Measurements from ENCODE around the gene ADCY2. TPM values are rescaled to one million over a fixed set of nuclear protein-coding genes. Genes with fewer than 3 reads are reported as not detected.

Gene ADCY2
- total RNA-seq, 1 donor from 2014 or later = not detected

GRCh38 chr5:7868773-7869473 is 473.0 kb downstream of the ADCY2 start, which contains the start of the genes FASTKD3 and MTRR:
FASTKD3 (minus strand) TSS chr5:7869031; CDS start chr5:7868083, 948 bp downstream.
MTRR (plus strand) TSS chr5:7869148; CDS start chr5:7870795, 1,647 bp downstream.
- DNase-seq (ENCODE audit: low read depth) = peak; percentile 81

GRCh38 chr5:7869474-7870136 is 473.7 kb downstream of the ADCY2 start:
- DNase-seq (ENCODE audit: low read depth) = no peak

DNA sequence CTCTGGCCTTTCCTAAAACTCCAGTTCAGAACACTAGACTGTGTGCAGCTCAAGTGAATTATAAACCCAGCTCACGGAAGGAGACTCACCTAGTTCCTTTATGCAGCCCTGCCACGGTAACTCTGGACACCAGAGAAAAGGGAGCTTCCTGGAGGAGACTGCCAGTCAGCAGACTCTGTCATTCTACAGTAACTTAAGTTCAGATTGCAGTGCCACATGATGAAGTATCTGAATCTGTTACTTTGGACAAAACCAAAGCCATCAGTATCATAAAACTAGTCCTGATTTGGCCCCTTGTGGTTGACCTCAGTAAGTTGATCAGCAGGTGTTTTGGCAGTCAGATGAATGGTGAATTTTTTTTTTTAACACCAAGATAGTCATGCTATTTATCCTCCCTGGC is 475.7 kb downstream of the ADCY2 start:
- peak; percentile 34 for DNase-seq (ENCODE audit: low read depth)

DNA sequence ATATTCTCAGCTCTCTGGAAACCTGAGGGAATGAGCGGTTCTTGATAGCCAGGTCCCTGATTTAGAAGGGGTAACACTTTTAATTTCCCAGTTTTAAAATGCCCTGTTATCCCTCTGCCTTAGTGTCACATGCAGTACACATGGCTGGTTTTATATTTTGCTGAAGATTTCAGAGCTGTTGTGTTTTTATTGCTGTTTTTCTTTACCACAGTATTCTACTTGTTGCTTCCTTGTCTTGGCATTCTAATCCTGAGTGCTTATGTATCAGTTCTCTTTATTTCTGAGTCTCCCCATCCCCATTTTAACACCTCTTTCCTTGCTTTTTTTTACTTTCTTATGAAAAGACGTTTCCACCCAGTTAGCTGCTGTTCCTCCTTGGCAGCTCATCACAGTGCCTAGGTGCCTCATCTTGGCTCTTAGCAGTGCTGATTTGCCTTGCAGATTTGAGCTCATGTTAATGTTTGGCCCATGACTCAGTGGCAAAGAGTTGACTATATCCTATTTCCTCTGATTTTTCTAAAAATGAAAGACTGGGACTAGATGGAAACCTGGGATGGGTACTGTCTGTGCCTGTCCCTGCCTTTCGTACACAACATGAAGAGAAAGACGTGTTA is 476.7 kb downstream of the ADCY2 start:
- peak; percentile 77 for DNase-seq (ENCODE audit: low read depth)

DNA sequence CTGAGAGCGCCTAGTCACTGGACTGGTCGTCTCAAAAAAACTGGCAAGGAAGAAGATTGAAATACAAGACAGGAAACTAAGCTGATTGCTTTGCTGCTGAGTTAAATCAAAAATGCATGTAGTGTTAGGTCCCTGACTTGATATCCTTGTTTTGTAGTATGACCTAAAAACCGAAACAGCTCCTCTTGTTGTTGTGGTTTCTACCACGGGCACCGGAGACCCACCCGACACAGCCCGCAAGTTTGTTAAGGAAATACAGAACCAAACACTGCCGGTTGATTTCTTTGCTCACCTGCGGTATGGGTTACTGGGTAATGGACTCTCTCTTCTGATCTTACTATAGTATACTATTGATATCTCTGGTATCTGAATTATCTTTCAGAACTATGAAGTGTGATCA is 477.3 kb downstream of the ADCY2 start:
- DNase-seq (ENCODE audit: low read depth) = no peak

DNA sequence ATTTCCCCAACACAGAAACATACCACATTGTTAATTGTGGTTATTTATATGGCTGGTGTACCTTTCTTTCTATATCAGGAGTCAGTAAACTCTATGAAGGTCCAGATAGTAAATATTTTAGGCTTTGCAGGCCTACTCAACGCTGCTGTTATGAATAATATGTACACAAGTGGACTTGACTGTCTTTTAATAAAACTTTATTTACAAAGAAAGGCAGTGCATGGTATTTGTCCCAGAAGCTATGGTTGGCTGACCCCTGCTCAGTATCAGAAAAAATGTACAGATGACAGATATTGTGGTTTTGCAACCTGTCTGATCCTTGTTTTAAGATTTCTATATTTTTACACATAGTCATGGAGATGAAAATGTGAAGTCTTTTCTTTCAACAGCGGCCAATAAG is 478.7 kb downstream of the ADCY2 start:
- no peak for DNase-seq (ENCODE audit: low read depth)

DNA sequence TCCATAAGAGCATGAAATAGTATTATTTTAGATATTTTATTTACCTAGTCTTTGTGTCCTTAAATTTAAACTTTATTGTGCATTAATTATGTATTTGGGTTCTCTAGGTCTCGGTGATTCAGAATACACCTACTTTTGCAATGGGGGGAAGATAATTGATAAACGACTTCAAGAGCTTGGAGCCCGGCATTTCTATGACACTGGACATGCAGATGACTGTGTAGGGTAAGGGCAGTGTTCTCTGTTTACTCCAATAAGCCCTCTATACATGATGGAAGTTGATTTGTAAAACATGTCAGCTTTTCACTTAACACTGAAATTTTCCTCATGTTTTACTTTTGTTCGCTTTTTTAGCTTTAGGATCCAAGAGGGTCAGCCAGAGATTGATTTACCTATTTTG is 479.2 kb downstream of the ADCY2 start:
- no peak for DNase-seq (ENCODE audit: low read depth)

GRCh38 chr5:7876867-7877266 is 480.9 kb downstream of the ADCY2 start:
- peak; percentile 83 for DNase-seq (ENCODE audit: low read depth)

GRCh38 chr5:7877851-7878250 is 481.9 kb downstream of the ADCY2 start:
- peak; percentile 72 for DNase-seq (ENCODE audit: low read depth)

GRCh38 chr5:7878381-7878873 is 482.5 kb downstream of the ADCY2 start:
- DNase-seq (ENCODE audit: low read depth) = peak; percentile 88
